Measurements from ENCODE around the gene WIPI1. TPM values are rescaled to one million over a fixed set of nuclear protein-coding genes. Genes with fewer than 3 reads are reported as not detected.

WIPI1 gene
- total and polyA plus RNA-seq, 9 of the 15 experiments (the other 6 are each of a cell fraction or from before 2014, with no cell fraction given) = 3.7 to 23.5 (median 11.8) TPM

- no peak for DNase-seq (ENCODE audit: extremely low read depth in 1 of 4, low spot score in 3 of 4)
- CTCF ChIA-PET (ENCODE audit: low intra/inter-chr PET ratio) = no interaction called here
- no peaks in the 10 kb centered on the region for H3K79me2 ChIP-seq (ENCODE audit: control insufficient read depth, insufficient read depth, low read length)
- H3K27me3 ChIP-seq (ENCODE audit: control insufficient read depth in 2 of 2, insufficient read depth in 2 of 2, low read length in 2 of 2) = peaks cover 22 to 63% of the 10 kb centered on the region in 2 experiments; a peak in 3 of 5 replicates
- FAIRE-seq = no peak
- no peaks in the 10 kb centered on the region for H3K4me1 ChIP-seq (replicated peaks in 1 of 2; ENCODE audit: control insufficient read depth in 2 of 2, insufficient read depth in 2 of 2, low read length in 2 of 2)
- no peaks in the 10 kb centered on the region for H3K9me3 ChIP-seq (replicated peaks; ENCODE audit: control insufficient read depth, insufficient read depth, low read depth, low read length)
- H2AFZ ChIP-seq (ENCODE audit: low read depth, low read length) = no peak overlapping the region
- H3K9ac ChIP-seq (ENCODE audit: insufficient read depth in 1 of 2, low read depth in 2 of 2, low read length in 2 of 2) = no peak overlapping the region
- no peak overlapping the region for H3K27ac ChIP-seq (ENCODE audit: extremely low read depth, low read depth, low read length)
- TF ChIP-seq PHTF2 (CRISPR knock-in tag; IDR thresholded peaks at IDR 0.05) (no peak), MAFF (IDR thresholded peaks at IDR 0.05; ENCODE audit: low read length) (peak; percentile 73), ZNF253 (CRISPR knock-in tag; conservative IDR thresholded peaks at IDR 0.05) (no peak), CBFA2T3 (IDR thresholded peaks at IDR 0.05) (no peak), ZNF316 (IDR thresholded peaks at IDR 0.05) (peak; percentile 82), MAFG (tag; conservative IDR thresholded peaks at IDR 0.05) (peak; percentile 80), RB1 (IDR thresholded peaks at IDR 0.05; ENCODE audit: low read depth) (no peak), C11orf30 (IDR thresholded peaks at IDR 0.05; ENCODE audit: low read depth) (peak; percentile 79), REST (IDR thresholded peaks at IDR 0.05; ENCODE audit: borderline replicate concordance) (no peak), REST (CRISPR knock-in tag; IDR thresholded peaks at IDR 0.05; ENCODE audit: low read depth) (no peak), MAFK (IDR thresholded peaks at IDR 0.05; ENCODE audit: low read length) (peak; percentile 70)
- peaks cover under 1% of the 10 kb centered on the region for H3K9me1 ChIP-seq (ENCODE audit: control insufficient read depth, insufficient read depth, low read length)
- no peak for ATAC-seq
- in situ Hi-C loops (cut with MboI) (no loop called here), intact Hi-C loops (cut with micrococcal nuclease) (loop anchor here (10.0 kb wide), 1 partner anchor 127 kb away; no protein-coding TSS in a partner anchor)
- POLR2A ChIA-PET = interaction anchor here (0.6 to 1.3 kb wide), 3 partner anchors 66 to 755 kb away, joined by 3 read pairs; no protein-coding TSS in a partner anchor
- no peaks in the 10 kb centered on the region for H3K36me3 ChIP-seq (ENCODE audit: control insufficient read depth, insufficient read depth, low read length)
- no peaks in the 10 kb centered on the region for H4K20me1 ChIP-seq (replicated peaks; ENCODE audit: control insufficient read depth, insufficient read depth, low read length)
- no TSS peak for BruUV-seq (replicated peaks)
- no peak overlapping the region for H3K4me2 ChIP-seq (ENCODE audit: insufficient read depth, low read length)
- WGBS (ENCODE audit: insufficient coverage, low coverage, missing lambda C conversion rate) = 1% methylated on average over 16 of the region's 16 CpGs
- H3K4me3 ChIP-seq = no peak overlapping the region
Measured at GRCh38 chr17:68391561-68392268, 65.6 kb downstream of the WIPI1 start.

Data from K562 (cell line).